Measurements from ENCODE around the gene VWA3A. TPM values are rescaled to one million over a fixed set of nuclear protein-coding genes. Genes with fewer than 3 reads are reported as not detected.

Gene VWA3A
- total and polyA plus RNA-seq, 2 of the 8 experiments (the other 6 are each of a cell fraction or from before 2014, with no cell fraction given): 0.05 TPM; not detected in 1

DNA sequence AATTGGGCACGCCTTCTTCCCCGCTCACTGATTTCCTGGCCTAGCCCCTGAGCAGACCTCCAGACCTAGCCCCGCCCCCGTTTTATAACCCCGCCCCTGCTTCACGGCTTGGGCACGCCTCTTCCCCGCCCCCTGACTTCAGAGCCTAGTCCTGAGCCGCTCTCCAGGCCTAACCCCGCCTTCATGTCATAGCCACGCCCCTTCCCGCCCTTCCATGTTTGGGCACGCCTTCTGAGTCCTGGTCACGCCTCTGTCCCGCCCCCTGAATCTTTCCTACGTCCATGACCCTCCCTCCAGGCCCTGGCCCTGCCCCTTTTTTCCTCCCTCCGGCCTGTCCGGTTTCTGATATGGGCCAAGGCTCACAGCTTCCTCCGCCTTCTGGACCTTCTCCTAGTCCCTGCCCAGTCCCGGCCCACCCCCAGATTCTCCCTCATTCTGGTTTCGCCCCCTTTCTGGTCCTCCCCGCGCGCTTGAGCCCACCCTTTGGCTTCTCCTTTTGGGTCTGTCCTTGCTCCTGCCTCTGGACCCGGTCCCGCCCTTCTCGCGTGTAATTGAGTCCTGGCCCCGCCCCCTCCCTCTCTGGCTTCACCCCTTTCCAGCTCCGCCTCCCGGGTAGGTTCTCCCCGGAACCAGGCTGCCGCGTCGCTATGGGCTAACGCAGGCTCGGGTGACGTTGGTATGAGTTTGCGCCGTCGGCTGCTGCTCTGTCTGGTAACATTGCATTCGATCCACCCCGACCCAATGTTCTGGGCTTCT is 98.6 kb downstream of the VWA3A start:
- POLR2A ChIA-PET (ENCODE audit: partially characterized antibody): interaction anchor here (0.5 to 1.7 kb wide), 7 partner anchors 9 to 201 kb away, joined by 3 to 6 read pairs (median 3); no protein-coding TSS in a partner anchor
- 0 out of 2 replicates have a peak, but pooled peaks have one; percentile 31 for TF ChIP-seq RBBP5 (IDR thresholded peaks at IDR 0.05; ENCODE audit: borderline replicate concordance, low read depth, low read length)
- TF ChIP-seq SP4 (IDR thresholded peaks at IDR 0.05; ENCODE audit: low read length): peak; percentile 65
- peak; percentile 74 for TF ChIP-seq SAP30 (IDR thresholded peaks at IDR 0.05; ENCODE audit: insufficient read depth, insufficient replicate concordance, low read length)
- peak; percentile 21 for TF ChIP-seq ASH2L (IDR thresholded peaks at IDR 0.05; ENCODE audit: low read length)
- TF ChIP-seq POLR2A (IDR thresholded peaks at IDR 0.05; ENCODE audit: control extremely low read depth in 1 of 2, low read depth in 2 of 2, low read length in 2 of 2): peak in 1 of 2 experiments; percentile 47; a peak in 2 of 3 replicates
- TF ChIP-seq SP1 (IDR thresholded peaks at IDR 0.05; ENCODE audit: low read depth, low read length): peak; percentile 14; the same call in 1 of the 2 replicates
- peak; percentile 53; the same call in 1 of the 2 replicates for TF ChIP-seq POLR2AphosphoS5 (IDR thresholded peaks at IDR 0.05; ENCODE audit: low read depth, low read length)
- TF ChIP-seq RFX5 (IDR thresholded peaks at IDR 0.05; ENCODE audit: borderline replicate concordance, low read depth, low read length): no peak
- TF ChIP-seq, protein P1, sequence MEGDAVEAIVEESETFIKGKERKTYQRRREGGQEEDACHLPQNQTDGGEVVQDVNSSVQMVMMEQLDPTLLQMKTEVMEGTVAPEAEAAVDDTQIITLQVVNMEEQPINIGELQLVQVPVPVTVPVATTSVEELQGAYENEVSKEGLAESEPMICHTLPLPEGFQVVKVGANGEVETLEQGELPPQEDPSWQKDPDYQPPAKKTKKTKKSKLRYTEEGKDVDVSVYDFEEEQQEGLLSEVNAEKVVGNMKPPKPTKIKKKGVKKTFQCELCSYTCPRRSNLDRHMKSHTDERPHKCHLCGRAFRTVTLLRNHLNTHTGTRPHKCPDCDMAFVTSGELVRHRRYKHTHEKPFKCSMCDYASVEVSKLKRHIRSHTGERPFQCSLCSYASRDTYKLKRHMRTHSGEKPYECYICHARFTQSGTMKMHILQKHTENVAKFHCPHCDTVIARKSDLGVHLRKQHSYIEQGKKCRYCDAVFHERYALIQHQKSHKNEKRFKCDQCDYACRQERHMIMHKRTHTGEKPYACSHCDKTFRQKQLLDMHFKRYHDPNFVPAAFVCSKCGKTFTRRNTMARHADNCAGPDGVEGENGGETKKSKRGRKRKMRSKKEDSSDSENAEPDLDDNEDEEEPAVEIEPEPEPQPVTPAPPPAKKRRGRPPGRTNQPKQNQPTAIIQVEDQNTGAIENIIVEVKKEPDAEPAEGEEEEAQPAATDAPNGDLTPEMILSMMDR (IDR thresholded peaks at IDR 0.05; ENCODE audit: control extremely low read depth in 1 of 3, insufficient read depth in 1 of 3, low read depth in 1 of 3, low read length in 3 of 3): no peak

More for the DNA sequence above, 98.6 kb downstream of the VWA3A start:
- no peak overlapping the region for H3K23ac ChIP-seq (ENCODE audit: insufficient read length)
- WGBS, 2 experiments (ENCODE audit: extremely low coverage in 1 of 2, insufficient coverage in 1 of 2, insufficient read length in 1 of 2, insufficient replicate concordance in 2 of 2, low coverage in 1 of 2, low lambda C conversion rate in 2 of 2, missing lambda C conversion rate in 1 of 2): 3% methylated on average over 23 of the region's 43 CpGs; no CpG with 5 or more reads in 1 of the 2 experiments
- H2BK20ac ChIP-seq (ENCODE audit: low read length): no peak overlapping the region
- H2BK15ac ChIP-seq (ENCODE audit: low read length): no peak overlapping the region
- peaks cover 0 to 6% (median 2%) of the 10 kb centered on the region in 4 experiments; a peak in 4 of 7 replicates for H3K27me3 ChIP-seq (replicated peaks in 1 of 4; ENCODE audit: control insufficient read depth in 3 of 4, extremely low read depth in 1 of 4, insufficient read depth in 3 of 4, low read length in 3 of 4)
- DNase-seq (ENCODE audit: low read depth in 1 of 2, low spot score in 2 of 2): peak; percentile 99 to 100
- H3K4me2 ChIP-seq (ENCODE audit: insufficient read depth in 1 of 2, low read depth in 2 of 2, low read length in 2 of 2): peak overlapping the region; percentile 92 to 98
- H2AK5ac ChIP-seq (ENCODE audit: low read depth, low read length): no peak overlapping the region
- H3K9me3 ChIP-seq (ENCODE audit: insufficient read depth in 2 of 2, low read depth in 1 of 2, low read length in 1 of 2): no peaks in the 10 kb centered on the region
- H4K5ac ChIP-seq (ENCODE audit: insufficient read length, low read depth, low read length): peak overlapping the region; percentile 41
- peaks cover 8% of the 10 kb centered on the region for H3K23me2 ChIP-seq (ENCODE audit: low read depth, low read length)
- H3K4me3 ChIP-seq (ENCODE audit: extremely low read depth in 1 of 4, insufficient read depth in 2 of 4, low read depth in 3 of 4, low read length in 4 of 4): peak overlapping the region; percentile 66 to 81 (median 74)
- no peak overlapping the region for H3K4ac ChIP-seq (replicated peaks; ENCODE audit: insufficient read length, low read depth, low read length)
- peak overlapping the region; percentile 74; the same call in 1 of the 2 replicates for H3K27ac ChIP-seq (ENCODE audit: low read depth, low read length)
- CTCF ChIA-PET (ENCODE audit: partially characterized antibody): interaction anchor here (0.6 to 5.2 kb wide), 6 partner anchors 15 to 624 kb away, joined by 3 to 28 read pairs (median 4); partner anchors contain the start of gene EEF2K
- FAIRE-seq: peak; percentile 66
- no peaks in the 10 kb centered on the region for H4K20me1 ChIP-seq (replicated peaks in 1 of 2; ENCODE audit: control insufficient read depth in 1 of 2, insufficient read depth in 2 of 2, low read length in 2 of 2)
- no peak overlapping the region for H2BK12ac ChIP-seq (ENCODE audit: low read depth, low read length)
- no peak overlapping the region for H3K56ac ChIP-seq (replicated peaks; ENCODE audit: insufficient read length, low read depth, low read length)
- H3K18ac ChIP-seq (ENCODE audit: extremely low read depth, low read length): no peak overlapping the region
- peak overlapping the region in 3 of 4 experiments; percentile 32 to 56 (median 48); a peak in 5 of 7 replicates for H3K9ac ChIP-seq (replicated peaks in 1 of 4; ENCODE audit: extremely low read depth in 1 of 4, low read depth in 3 of 4, low read length in 3 of 4)
- no peaks in the 10 kb centered on the region for H3K36me3 ChIP-seq (ENCODE audit: control insufficient read depth in 2 of 4, insufficient read depth in 4 of 4, low read length in 3 of 4)
- H2BK5ac ChIP-seq (ENCODE audit: low read depth, low read length): no peak overlapping the region
- H3K14ac ChIP-seq (ENCODE audit: insufficient read length): no peak overlapping the region
- H3K4me1 ChIP-seq (replicated peaks in 1 of 4; ENCODE audit: control insufficient read depth in 3 of 4, insufficient read depth in 4 of 4, low read length in 3 of 4): peaks cover 4 to 14% (median 10%) of the 10 kb centered on the region in 4 experiments; a peak in 6 of 7 replicates
- H3K79me1 ChIP-seq (ENCODE audit: low read depth, low read length): no peaks in the 10 kb centered on the region
- no peak overlapping the region for H2AFZ ChIP-seq (ENCODE audit: low read length)
- peak overlapping the region; percentile 60; the same call in 1 of the 2 replicates for H4K8ac ChIP-seq (ENCODE audit: extremely low read depth, insufficient read depth, low read length)
- no peaks in the 10 kb centered on the region for H3K79me2 ChIP-seq (ENCODE audit: control insufficient read depth in 1 of 2, insufficient read depth in 2 of 2, low read length in 2 of 2)
- no peak overlapping the region for H2BK120ac ChIP-seq (replicated peaks; ENCODE audit: low read depth, low read length)
- H4K91ac ChIP-seq (replicated peaks; ENCODE audit: insufficient read length, low read length): no peak overlapping the region

Data from H1 (cell line).